SK-N-MC (cell line): ENCODE data around the gene WDFY3.
"Not testable (repeated sequence)": the region's sequence is repeated elsewhere in the genome, so short reads cannot be mapped to it uniquely, and the experiment has no call there.

Source experiments
- DNase-seq: peaks from one replicate; pipeline ENCODE4 v3.0.0-alpha.2; 2011; ENCODE audit warnings: low read depth, low spot score
- H3K27ac ChIP-seq: fragments of 200-600 bp; sonication (generic); 2 replicates; pipeline ENCODE4 v1.5.1; 2016; ENCODE audit warnings: mixed run types
- H3K36me3 ChIP-seq: fragments of 200-600 bp; sonication (generic); 2 replicates; pipeline ENCODE4 v1.6.1; 2017; ENCODE audit warnings: antibody characterized with exemption, low read length, mixed read lengths; ENCODE audit not compliant: insufficient read depth
- H3K4me3 ChIP-seq: fragments of 200-600 bp; sonication (generic); 2 replicates; pipeline ENCODE4 v1.5.1; 2016
- H3K9ac ChIP-seq: fragments of 200-600 bp; sonication (generic); 2 replicates; pipeline ENCODE4 v1.8.0; 2017; ENCODE audit warnings: mixed run types, mixed read lengths; ENCODE audit not compliant: insufficient read length
- H3K9me3 ChIP-seq: fragments of 200-600 bp; sonication (generic); 2 replicates; pipeline ENCODE4 v1.6.1; 2017; ENCODE audit warnings: low read depth, mild to moderate bottlenecking, antibody characterized with exemption, low read length, moderate library complexity, mixed read lengths
- EZH2 ChIP-seq: fragments of 200-600 bp; sonication (generic); IDR thresholded peaks from one replicate; pipeline ENCODE4 v1.6.1; 2017; ENCODE audit warnings: antibody characterized with exemption
- FOXP2 ChIP-seq: optimal IDR thresholded peaks from 2 replicates; pipeline ENCODE3; 2011; ENCODE audit warnings: mild to moderate bottlenecking, moderate library complexity; ENCODE audit not compliant: insufficient read depth; ENCODE audit errors: extremely low read length, control extremely low read depth
- POLR2AphosphoS5 ChIP-seq: IDR thresholded peaks from 2 replicates; pipeline ENCODE4 v1.6.1; 2012; ENCODE audit warnings: mild to moderate bottlenecking, low read depth, low read length, borderline replicate concordance

WDFY3 gene

GRCh38 chr4:84814094-84814750 is 152.3 kb downstream of the WDFY3 start:
- no peak for DNase-seq
- H3K4me3 ChIP-seq, result no peak overlapping the region
- peaks cover 43% of the 10 kb centered on the region for H3K36me3 ChIP-seq
- TF ChIP-seq EZH2 (no peak), POLR2AphosphoS5 (no peak), FOXP2 (no peak)
- no peak overlapping the region for H3K9ac ChIP-seq
- no peaks in the 10 kb centered on the region for H3K9me3 ChIP-seq
- H3K27ac ChIP-seq, result no peak overlapping the region

GRCh38 chr4:84809946-84810345 is 156.5 kb downstream of the WDFY3 start:
- DNase-seq, result no peak
- Histone ChIP-seq H3K27ac (no peak overlapping the region), H3K9ac (no peak overlapping the region), H3K36me3 (peaks cover 23% of the 10 kb centered on the region), H3K4me3 (no peak overlapping the region), H3K9me3 (no peaks in the 10 kb centered on the region)
- TF ChIP-seq FOXP2 (no peak), POLR2AphosphoS5 (no peak), EZH2 (no peak)

- Histone ChIP-seq H3K4me3 (no peak overlapping the region), H3K9ac (no peak overlapping the region), H3K9me3 (no peaks in the 10 kb centered on the region), H3K27ac (no peak overlapping the region), H3K36me3 (peaks cover 23% of the 10 kb centered on the region)
- TF ChIP-seq EZH2 (no peak), FOXP2 (no peak), POLR2AphosphoS5 (no peak)
- no peak for DNase-seq
Measured at GRCh38 chr4:84808332-84808731, 158.2 kb downstream of the WDFY3 start.

GRCh38 chr4:84806541-84806940 is 159.9 kb downstream of the WDFY3 start:
- not testable (repeated sequence) for DNase-seq, H3K9ac ChIP-seq, H3K9me3 ChIP-seq, H3K4me3 ChIP-seq, H3K27ac ChIP-seq
- peaks cover 36% of the 10 kb centered on the region for H3K36me3 ChIP-seq

GRCh38 chr4:84804136-84804535 is 162.4 kb downstream of the WDFY3 start:
- H3K27ac ChIP-seq, result peak overlapping the region; percentile 54
- H3K36me3 ChIP-seq, result peaks cover 40% of the 10 kb centered on the region
- TF ChIP-seq POLR2AphosphoS5, result no peak
- no peak for TF ChIP-seq EZH2
- TF ChIP-seq FOXP2, result no peak
- H3K4me3 ChIP-seq, result no peak overlapping the region
- no peaks in the 10 kb centered on the region for H3K9me3 ChIP-seq
- H3K9ac ChIP-seq, result no peak overlapping the region
- DNase-seq, result no peak

- Histone ChIP-seq H3K9me3 (no peaks in the 10 kb centered on the region), H3K4me3 (no peak overlapping the region), H3K36me3 (peaks cover 39% of the 10 kb centered on the region), H3K27ac (no peak overlapping the region; the same call in 1 of the 2 replicates), H3K9ac (no peak overlapping the region)
- no peak for DNase-seq
- TF ChIP-seq FOXP2 (no peak), EZH2 (no peak), POLR2AphosphoS5 (no peak)
Measured at GRCh38 chr4:84803720-84804119, 162.8 kb downstream of the WDFY3 start.

GRCh38 chr4:84803116-84803515 is 163.4 kb downstream of the WDFY3 start:
- Histone ChIP-seq H3K27ac (no peak overlapping the region), H3K9ac (no peak overlapping the region), H3K36me3 (peaks cover 37% of the 10 kb centered on the region), H3K4me3 (no peak overlapping the region), H3K9me3 (no peaks in the 10 kb centered on the region)
- DNase-seq, result no peak
- TF ChIP-seq FOXP2 (no peak), EZH2 (no peak), POLR2AphosphoS5 (no peak)

GRCh38 chr4:84800256-84800655 is 166.2 kb downstream of the WDFY3 start:
- TF ChIP-seq FOXP2 (no peak), EZH2 (no peak), POLR2AphosphoS5 (no peak)
- H3K36me3 ChIP-seq, result peaks cover 44% of the 10 kb centered on the region
- no peak for DNase-seq
- no peak overlapping the region for H3K9ac ChIP-seq
- no peak overlapping the region for H3K4me3 ChIP-seq
- H3K27ac ChIP-seq, result no peak overlapping the region
- no peaks in the 10 kb centered on the region for H3K9me3 ChIP-seq

GRCh38 chr4:84799318-84799717 is 167.2 kb downstream of the WDFY3 start:
- no peak overlapping the region for H3K4me3 ChIP-seq
- H3K36me3 ChIP-seq, result peaks cover 50% of the 10 kb centered on the region
- H3K9ac ChIP-seq, result no peak overlapping the region
- TF ChIP-seq EZH2, result no peak
- TF ChIP-seq FOXP2, result no peak
- TF ChIP-seq POLR2AphosphoS5, result no peak
- DNase-seq, result no peak
- no peak overlapping the region for H3K27ac ChIP-seq
- no peaks in the 10 kb centered on the region for H3K9me3 ChIP-seq
